Testis (tissue), 2 donors: ENCODE data around the gene UCK1.

ENCODE experiments used
- CTCF ChIP-seq, 3 experiments: fragments of 450-650 bp in 2 of 3; fragments of 200-600 bp in 1 of 3; sonication (generic) in 1 of 3; IDR thresholded peaks; one replicate each; pipeline ENCODE4 v1.5.1; 2016 to 2019; ENCODE audit warnings: antibody characterized with exemption in 3 of 3, mild to moderate bottlenecking in 2 of 3, moderate library complexity in 1 of 3
- POLR2A ChIP-seq: fragments of 450-650 bp; IDR thresholded peaks from one replicate; pipeline ENCODE4 v1.6.1; 2017; ENCODE audit warnings: antibody characterized with exemption, mild to moderate bottlenecking, moderate library complexity

- TF ChIP-seq CTCF (IDR thresholded peaks at IDR 0.05) (no peak), POLR2A (no peak)
Measured at GRCh38 chr9:131580358-131580757, 49.3 kb upstream of the UCK1 start.
